ENCODE data around the gene CHERP.
"Not testable (repeated sequence)": the region's sequence is repeated elsewhere in the genome, so short reads cannot be mapped to it uniquely, and the experiment has no call there.

Gene CHERP

DNA sequence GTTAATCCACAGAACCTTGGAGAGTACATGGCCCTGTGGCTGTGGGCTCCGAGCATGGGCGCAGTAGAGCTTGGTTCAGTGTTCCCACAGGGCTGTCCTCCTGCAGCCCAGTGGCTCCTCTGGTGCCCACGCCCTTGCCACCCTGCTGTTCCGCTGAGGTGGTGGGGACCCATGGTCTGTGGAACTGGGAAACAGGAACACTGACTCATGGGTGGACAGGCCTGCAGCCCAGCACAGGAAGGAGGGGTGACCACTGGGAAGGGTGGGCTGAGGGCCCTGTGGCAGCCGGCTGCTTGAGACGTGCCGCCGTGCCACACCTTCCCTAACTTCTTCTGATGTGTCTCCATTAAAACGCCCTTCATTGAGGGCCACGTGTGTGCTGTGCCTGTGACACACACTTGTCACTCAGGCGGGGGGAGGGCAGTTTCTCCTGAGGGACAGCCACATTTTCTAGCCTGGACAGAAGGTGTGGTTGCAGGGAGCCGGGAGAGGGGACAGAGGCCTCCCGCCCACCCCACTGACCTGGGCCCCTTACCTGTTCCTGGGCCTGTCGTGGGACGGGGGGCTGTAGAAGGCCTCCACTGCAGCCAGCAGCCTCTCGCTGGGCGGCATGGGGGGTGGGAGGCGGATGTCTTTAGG, 21.1 kb downstream of the CHERP start:
- DNase-seq = no peak

DNA sequence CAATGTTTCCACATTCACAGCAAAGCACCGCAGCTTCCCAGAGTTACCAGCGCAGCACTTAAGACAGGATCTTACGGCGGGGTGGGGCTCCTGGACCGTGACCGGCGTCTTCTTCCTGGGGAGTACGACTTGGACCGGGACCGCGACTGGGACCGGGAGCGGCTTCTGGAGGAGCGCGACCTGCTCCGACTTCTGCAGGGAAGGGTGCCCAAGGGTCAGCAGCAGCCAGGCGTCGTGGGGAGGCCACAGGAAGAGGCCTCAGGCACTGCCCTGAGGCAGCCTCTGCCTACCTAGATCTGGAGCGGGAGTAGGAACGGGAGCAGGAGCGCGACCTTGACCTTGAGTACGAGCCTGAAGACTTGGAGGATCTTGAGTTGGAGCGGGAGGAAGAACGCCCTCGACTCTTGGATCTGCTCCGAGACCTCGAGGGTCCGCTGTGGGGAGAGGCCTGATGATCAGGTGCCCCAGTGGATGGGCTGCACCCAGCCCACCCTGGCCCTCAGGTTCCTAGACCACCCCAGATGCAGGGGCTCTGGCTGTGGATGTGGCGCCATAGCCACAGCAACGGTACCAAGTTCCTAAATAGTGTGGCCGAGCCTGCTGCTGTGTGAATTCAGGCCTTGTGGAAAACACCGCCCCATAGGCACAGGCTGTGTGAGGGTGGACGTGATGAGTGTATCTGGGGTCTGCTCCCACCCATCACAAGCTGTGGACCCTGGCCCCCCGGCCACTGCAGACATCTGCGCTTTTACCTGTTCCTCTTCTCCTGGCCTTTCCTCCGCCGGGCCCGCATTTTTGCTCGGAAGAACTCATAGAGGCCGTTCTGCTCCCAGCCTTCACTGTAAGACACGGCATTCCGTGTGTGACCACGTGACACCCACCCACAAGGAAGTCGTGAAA, 21.9 kb downstream of the CHERP start:
- DNase-seq = no peak

DNA sequence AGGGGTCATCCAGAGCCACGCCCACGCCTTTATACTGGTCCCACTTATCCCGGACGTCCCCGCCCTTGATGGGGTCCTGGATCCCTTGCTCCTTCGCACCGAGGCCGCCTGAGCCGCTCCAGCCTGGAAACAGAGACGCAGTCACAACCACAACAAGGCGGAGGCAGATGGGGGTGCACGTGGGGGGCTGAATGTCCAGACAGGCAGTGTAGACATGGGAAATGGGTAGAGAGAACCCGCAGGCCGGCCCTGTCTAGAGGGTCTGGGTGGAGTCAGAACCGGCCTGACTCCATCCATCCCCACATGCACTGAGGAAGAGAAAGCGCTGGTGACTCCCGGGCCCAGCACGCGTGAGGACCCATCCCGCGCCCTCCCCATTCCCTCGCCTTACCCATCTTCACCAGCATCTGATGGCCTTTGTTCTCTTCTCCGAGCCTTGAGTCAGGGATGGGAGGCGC, 23.0 kb downstream of the CHERP start:
- DNase-seq = no peak

DNA sequence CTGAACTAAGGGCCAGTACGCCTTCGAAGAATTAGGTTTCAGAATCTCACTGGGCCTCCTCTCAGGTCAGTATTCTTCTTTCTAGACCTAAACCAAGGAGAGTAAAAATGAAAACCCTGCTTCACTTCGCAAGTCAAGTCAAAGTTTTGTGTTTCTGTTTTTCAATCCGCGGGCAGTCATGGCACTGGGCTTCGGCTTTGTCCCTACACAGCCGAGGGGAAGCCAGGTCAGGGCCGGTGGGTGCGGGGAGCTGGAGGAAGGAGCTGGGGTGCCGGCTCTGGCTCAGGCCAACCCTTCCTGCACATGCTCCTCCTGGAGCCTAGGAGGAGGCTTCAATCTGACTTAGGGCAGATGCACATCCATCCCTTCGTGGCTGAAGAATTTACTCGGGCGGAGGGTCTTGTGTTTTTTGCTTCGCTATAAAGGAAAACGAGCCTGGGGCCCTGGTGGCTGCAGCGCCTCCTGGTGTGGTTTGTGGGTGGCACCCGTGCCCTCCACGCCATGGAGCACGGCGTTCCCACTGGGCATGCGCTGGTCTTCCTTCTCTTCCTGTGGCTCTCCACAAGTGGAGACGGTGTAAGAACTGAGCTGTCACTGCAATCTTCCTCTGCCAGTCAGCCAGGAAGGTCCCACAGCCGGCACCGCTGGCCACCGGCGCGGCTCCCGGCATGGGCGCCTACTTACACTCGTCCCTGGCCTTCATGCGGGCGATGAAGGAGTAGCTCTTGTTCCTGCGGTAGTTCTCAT, 23.6 kb downstream of the CHERP start:
- no peak for DNase-seq

DNA sequence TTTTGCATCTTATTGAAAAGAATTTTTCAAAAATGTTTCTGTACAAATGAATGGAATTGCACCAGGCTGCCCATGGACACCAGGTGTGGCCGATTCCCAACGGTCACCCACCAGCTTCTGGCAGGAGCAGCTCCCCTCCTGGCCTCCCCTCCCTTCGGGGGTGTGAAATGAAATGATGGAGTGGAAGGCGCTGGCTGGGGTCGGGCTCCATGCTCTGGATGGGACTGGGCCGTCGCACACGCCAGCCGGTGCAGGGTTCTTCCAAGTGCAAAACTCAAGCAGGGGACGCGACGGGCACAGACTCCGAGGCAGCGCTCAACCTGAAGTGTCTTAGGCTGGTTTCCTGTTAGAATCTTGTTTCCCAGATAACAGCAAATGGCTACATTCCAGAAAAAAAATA, 24.2 kb downstream of the CHERP start:
- no peak for DNase-seq

DNA sequence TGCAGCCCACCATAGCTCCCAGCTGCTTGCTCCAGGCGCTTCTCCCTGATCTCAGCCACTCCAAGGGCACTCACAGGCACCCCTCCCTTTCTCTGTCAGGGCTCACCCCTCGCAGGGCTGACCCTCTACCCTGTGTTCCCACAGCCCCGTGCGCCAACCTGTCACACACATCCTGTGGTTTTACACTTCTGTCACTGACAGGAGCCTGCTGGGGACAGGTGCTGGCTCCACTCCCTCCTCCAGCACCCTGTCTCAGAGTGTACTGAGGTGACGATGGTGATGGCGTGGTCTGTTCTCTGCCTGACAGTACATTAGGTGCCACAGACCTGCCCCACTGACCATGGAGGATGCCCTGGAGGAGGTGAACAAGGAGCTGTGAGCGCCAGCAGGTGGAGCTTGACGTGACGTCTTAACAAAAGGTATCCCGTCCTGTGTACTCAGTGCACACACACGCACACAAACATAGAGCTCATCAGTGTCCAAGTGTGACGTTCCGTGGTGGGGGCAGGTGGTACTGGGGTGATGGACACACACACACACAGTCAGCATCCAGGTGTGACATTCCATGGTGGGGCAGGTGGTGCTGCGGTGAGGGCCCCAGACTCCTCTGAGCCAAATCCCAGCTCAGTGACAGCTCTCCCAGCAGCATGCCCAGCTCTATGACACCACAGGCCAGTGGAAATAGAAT, 25.2 kb downstream of the CHERP start:
- DNase-seq = no peak

DNA sequence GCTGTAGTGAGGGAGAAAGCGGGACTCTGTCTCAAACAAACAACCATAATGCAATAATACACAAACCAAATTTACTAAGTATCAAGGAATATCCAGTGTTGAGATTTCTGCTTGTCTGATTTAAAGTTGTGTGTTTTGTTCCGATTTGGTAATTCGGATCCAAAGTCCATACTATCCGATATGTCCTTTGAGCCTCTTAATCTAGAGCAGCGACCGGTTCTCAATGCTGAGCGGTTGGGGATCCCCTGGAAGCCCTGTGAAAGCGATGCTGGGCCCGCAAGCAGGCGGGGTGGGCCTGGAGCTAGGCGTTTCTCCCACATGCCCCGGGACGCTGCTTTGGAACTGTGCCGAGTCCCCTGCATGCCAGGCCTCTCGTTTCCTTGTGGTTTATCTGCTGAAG, 25.9 kb downstream of the CHERP start:
- DNase-seq = no peak

DNA sequence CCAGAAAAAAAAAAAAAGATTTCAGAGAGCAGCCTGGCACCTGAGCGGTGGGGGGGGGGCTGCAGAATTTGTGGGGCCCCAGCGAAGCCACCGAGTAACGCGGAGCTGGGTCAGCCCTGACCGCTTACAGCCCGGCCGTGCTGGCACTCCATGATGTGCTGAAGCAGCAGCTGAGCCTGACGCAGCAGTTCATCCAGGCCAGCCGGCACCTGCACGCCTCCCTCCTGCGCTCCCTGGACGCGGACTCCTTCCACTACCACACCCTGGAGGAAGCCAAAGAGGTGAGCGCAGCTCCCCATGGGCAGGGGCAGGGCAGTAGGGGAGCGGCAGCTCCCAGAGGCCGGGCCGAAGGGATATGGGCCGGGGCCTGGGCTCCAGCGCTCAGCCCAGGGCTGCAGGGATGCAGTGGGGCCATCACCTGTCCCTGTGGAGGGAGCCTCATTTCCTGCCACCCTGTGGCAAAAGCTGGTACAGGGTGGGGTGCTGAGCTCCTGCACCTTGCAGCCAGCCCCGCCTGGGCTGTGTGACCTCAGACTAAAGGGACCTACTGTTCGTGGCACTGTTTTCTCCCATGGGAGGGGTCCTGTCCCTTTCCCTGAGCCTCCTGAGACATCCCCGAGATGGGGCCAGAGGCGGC, 27.7 kb downstream of the CHERP start:
- DNase-seq = no peak

DNA sequence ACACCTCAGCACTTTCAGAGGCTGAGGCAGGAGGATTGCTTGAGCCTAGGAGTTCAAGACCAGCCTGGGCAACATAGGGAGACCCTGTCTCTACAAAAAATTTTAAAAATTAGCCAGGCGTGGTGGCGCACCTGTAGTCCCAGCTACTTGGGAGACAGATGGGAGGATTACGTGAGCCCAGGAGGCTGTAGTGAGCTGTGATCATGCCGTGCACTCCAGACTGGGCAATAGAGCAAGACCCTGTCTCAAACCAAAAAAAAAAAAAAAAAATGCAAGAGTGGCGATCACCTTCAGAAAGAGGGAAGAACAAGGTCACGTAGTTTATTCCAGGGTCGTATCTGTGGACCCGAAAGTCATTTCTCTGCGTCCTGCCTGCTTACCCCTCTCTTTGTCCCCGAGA, 29.6 kb downstream of the CHERP start:
- DNase-seq = not testable (repeated sequence)

DNA sequence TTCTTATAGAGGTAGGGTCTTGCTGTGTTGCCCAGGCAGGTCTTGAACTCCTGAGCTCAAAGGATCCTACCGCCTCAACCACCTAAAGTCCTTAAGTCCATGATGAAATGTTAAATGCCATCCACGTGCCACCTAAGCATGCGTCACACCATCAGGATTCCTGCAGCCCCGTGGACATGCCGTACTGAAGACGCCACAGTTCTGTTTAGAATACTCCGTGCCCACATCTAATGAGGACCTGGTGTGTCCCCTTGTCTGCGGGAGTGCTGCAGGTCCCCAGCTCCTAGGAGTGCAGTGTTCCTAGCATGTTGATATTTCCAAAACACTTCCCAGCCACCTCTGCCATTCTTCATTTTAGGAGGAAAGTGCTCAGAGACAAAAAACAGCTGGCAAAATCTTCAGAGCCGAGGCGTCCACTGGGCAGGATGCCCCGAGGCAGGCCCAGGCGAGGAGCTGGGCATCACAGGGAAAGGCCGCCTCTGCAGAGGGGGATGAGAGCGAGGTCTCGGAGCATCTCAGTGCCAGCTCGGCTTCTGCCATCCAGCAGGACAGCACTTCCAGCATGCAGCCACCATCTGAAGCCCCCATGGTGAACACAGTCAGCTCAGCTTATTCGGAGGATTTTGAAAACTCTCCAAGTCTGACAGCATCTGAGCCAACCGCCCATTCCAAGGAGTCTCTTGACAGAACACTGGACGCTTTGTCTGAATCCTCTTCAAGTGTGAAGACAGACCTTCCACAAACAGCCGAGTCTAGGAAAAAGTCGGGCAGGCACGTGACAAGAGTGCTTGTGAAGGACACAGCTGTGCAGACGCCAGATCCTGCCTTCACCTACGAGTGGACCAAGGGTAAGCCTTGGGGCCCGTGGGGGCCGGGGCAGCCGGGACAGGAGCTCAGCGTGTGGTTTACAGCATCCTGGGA, 32.8 kb downstream of the CHERP start:
- DNase-seq = peak in 48 of 51 donors; percentile 4 to 86 (median 56)

DNA sequence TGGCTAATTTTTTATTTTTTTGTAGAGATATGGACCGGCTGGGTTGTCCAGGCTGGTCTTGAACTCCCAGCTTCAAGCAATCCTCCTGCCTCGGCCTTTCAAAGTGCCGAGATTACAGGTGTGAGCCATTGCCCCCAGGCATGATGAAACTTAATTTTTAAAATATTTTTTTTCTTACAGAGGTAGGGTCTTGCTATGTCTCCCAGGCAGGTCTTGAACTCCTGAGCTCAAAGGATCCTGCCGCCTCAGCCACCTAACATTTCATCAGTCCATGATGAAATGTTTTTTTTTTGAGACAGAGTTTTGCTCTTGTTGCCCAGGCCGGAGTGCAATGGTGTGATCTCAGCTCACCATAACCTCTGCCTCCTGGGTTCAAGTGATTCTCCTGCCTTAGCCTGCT, 33.7 kb downstream of the CHERP start:
- no peak for DNase-seq

DNA sequence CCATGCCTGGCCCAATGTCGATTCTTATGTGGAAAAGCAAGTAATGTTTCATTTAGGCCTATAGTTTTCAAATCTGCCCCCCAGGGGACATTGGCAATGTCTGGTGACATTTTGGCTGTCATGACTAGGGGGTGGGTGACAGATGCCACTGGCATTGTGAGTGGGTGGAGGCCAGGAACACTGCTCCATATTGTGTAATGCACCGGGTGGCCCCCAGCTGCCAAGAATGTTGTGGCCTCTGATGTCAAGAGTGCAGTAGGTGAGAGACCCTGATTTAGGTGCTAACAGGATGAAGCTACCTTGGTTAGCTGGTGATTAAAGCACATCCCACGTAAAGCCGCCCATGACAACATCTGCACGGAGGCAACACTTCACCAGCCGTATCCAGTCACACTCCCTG, 35.3 kb downstream of the CHERP start:
- DNase-seq = no peak

DNA sequence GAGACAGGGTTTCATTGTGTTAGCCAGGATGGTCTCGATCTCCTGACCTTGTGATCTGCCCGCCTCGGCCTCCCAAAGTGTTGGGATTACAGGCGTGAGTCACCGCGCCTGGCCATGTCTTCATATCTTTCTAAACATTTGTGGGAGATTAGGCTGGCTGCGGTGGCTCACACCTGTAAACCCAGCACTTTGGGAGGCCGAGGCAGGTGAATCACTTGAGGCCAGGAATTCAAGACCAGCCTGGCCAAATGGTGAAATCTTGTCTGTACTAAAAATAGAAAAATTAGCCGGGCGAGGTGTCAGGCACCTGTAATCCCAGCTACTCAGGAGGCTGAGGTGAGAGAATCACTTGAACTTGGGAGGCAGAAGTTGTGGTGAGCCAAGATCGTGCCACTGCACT, 36.1 kb downstream of the CHERP start:
- not testable (repeated sequence) for DNase-seq

DNA sequence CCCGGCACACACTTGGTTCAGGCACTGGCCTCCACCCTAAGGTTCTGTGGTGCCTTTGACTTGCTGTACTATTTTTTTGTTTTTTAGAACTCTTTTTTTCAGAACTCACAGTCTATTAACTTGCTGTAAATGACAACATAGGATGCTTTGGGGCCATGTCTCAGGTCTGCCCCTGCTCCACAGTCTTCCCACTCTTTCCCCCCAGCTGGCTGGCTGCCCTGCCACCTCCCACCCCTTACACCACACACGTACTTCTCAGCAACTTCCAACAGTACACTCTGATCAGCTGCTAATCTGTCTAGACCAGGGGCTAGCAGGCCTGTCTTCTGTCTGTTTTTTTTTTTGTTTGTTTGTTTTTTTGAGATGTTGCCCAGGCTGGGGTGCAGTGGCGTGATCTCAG, 38.0 kb downstream of the CHERP start:
- no peak for DNase-seq

DNA sequence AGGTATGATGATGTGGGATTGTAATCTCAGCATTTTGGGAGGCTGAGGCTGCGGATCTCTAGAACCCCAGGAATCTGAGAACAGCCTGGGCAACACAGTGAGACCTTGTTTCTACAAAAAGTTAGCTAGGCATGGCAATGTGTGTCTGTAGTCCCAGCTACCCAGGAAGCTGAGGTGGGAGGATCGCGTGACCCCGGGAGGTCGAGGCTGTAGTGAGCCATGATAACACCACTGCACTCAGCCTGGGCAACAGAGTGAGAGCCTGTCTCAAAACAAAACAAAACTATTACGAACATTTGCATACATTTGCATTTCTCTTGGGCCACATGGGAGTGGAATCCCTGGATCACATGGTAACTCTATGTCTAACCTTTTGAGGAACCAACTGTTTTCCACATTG, 44.4 kb downstream of the CHERP start:
- no peak for DNase-seq

DNA sequence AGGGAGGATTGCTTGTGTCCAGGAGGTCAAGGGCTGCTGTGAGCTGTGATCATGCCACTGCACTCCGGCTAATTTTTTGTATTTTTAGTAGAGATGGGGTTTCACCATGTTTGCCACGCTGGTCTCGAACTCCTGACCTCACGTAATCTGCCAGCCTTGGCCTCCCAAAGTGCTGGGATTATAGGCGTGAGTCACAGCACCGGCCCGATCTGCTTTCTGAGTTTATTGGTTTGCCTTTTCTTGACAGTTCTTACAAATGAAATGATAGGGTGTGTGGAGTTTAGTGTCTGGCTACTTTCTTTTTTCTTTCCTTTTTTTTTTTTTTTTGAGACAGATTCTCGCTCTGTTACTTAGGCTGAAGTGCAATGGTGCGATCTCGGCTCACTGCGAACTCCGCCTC, 45.2 kb downstream of the CHERP start:
- no peak for DNase-seq

DNA sequence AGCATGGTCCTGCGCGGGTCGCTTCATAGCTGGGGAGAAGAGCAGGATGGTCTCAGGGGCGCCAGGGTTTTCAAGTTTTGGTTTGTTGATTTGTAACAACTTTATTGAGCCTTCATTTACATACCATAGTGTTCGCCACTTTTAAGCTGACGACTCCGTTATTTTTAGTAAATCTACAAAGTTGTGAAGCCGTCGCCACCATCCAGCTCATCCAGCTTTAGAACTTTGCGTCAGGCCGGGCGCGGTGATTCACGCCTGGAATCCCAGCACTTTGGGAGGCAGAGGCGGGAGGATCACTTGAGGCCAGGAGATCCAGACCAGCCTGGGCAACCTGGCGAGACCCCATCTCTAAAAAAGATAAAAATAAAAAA, 45.6 kb downstream of the CHERP start:
- DNase-seq = peak in 5 of 51 donors; percentile 19 to 58 (median 31)

DNA sequence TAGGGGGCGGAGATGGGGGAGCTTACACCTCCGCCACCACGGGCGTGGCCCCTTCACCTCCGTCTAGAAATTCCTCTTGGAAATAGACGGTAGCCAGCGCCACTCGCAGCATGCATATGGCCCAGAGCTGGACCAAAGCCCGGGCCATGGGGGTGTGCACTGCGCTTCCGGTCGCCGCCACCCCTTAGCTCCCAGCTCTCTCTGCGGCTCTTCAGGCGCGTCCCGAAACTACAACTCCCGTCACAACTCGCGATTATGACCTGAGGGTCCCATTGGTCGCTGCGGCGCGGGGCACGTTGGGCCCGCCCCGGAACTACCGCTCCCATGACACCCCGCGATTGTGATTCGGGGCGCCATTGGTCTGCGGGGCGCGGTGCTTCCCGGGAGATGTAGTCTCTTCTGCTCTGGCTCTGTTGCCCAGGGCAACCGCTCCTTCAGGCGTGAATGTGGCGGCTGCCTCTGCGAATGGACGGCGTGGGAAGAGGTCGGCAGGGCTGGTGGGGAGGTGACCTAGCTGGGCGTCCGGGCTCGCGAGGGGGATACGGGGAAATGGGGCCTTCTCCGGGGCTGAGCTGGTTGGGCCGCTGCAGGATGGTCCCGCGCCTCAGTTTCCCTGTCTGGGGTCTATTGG, 46.1 kb downstream of the CHERP start, which contains the start of the genes C19orf44 and CALR3:
Gene C19orf44, plus strand, starts transcription at position 413 of the 631 bp plus-strand sequence. CDS start 4,399 bp downstream, outside the sequence.
Gene CALR3, minus strand, starts transcription at position 186 of the 631 bp plus-strand sequence. Its CDS starts 38 bp downstream, at position 148.
- DNase-seq = peak; percentile 84 to 99 (median 97)

DNA sequence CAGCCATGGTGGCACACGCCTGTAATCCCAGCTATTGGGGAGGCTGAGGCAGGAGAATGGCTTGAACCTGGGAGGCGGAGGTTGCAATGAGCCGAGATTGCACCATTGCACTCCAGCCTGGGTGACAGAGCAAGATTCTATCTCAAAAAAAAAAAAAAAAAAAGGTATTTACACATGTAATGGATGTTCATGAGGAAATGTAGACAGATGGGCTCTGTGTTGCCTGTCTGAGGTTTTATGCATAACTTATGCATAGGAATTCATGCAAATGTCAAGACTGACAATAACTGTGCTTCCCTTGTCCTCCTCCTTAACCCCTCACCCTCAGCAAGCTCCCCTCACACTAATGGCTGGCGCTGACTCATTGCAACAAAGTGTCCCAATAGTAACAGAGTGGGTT, 55.8 kb downstream of the CHERP start:
- DNase-seq = not testable (repeated sequence)

Data from hypothalamus (tissue), 51 donors.